Common myeloid progenitor, CD34-positive (primary cell): Measurements from ENCODE around the gene IAH1.

ENCODE experiments used
- CTCF ChIA-PET: fragments of 350-600 bp; sonication (Branson Sonifier 250); formaldehyde crosslinking; loops from one replicate; lab custom pipeline; 2021; ENCODE audit warnings: antibody characterized with exemption; lab: Charles Lee
- POLR2A ChIA-PET: fragments of 350-600 bp; sonication (Branson Sonifier 250); formaldehyde crosslinking; loops from one replicate; lab custom pipeline; 2021; ENCODE audit warnings: antibody characterized with exemption; lab: Charles Lee
- DNase-seq, 3 donors: peaks; one replicate each; pipeline versions ENCODE4 v3.0.0 to v3.0.0-alpha.2; 2013
- H3K27ac ChIP-seq, 2 experiments: 1 replicate in 1 of 2; 2 replicates in 1 of 2; pipeline ENCODE4 v1.7.0; 2013; ENCODE audit warnings: inconsistent platforms in 2 of 2, low read length in 2 of 2, mild to moderate bottlenecking in 2 of 2, low read depth in 1 of 2, moderate library complexity in 1 of 2; ENCODE audit not compliant: severe bottlenecking in 2 of 2, insufficient read depth in 1 of 2, poor library complexity in 1 of 2
- H3K27me3 ChIP-seq, 5 experiments: replicated peaks in 2 of 5; 1 replicate in 3 of 5; 2 replicates in 2 of 5; pipeline versions ENCODE4 v1.6.1 to v1.7.0; 2013; ENCODE audit warnings: low read length in 4 of 5, mild to moderate bottlenecking in 2 of 5, moderate library complexity in 2 of 5, inconsistent platforms in 1 of 5; ENCODE audit not compliant: insufficient read depth in 5 of 5, control insufficient read depth in 4 of 5
- H3K36me3 ChIP-seq, 4 experiments: 1 replicate in 2 of 4; 2 replicates in 2 of 4; pipeline versions ENCODE4 v1.6.1 to v1.7.0; 2013; ENCODE audit warnings: low read length in 3 of 4, control low read depth in 1 of 4, mild to moderate bottlenecking in 1 of 4; ENCODE audit not compliant: control insufficient read depth in 4 of 4, insufficient read depth in 4 of 4
- H3K4me1 ChIP-seq, 4 experiments: 1 replicate in 3 of 4; 2 replicates in 1 of 4; pipeline versions ENCODE4 v1.6.1 to v1.7.1; 2013; ENCODE audit warnings: low read length in 3 of 4, mild to moderate bottlenecking in 3 of 4, control low read depth in 1 of 4, inconsistent platforms in 1 of 4, moderate library complexity in 1 of 4; ENCODE audit not compliant: control insufficient read depth in 4 of 4, insufficient read depth in 4 of 4; ENCODE audit errors: control extremely low read depth in 1 of 4
- H3K4me3 ChIP-seq, 7 experiments: 1 replicate in 4 of 7; 2 replicates in 3 of 7; pipeline versions ENCODE4 v1.5.1 to v1.7.0; 2013; ENCODE audit warnings: mild to moderate bottlenecking in 7 of 7, low read length in 6 of 7, moderate library complexity in 6 of 7, inconsistent platforms in 2 of 7, low read depth in 2 of 7, control low read depth in 1 of 7; ENCODE audit not compliant: insufficient read depth in 4 of 7, control insufficient read depth in 1 of 7; ENCODE audit errors: extremely low read depth in 1 of 7
- H3K9me3 ChIP-seq, 5 experiments: 1 replicate in 4 of 5; 2 replicates in 1 of 5; pipeline versions ENCODE4 v1.6.1 to v1.7.1; 2013; ENCODE audit warnings: low read length in 4 of 5, mild to moderate bottlenecking in 2 of 5, inconsistent platforms in 1 of 5, low read depth in 1 of 5, moderate library complexity in 1 of 5; ENCODE audit not compliant: control insufficient read depth in 4 of 5, insufficient read depth in 2 of 5; ENCODE audit errors: control extremely low read depth in 1 of 5
- WGBS: methylation state at CpG from one replicate; pipeline ENCODE4 v1.1.5; 2013; ENCODE audit not compliant: insufficient coverage; 5-methylcytosine and 5-hydroxymethylcytosine counted together

The IAH1 gene

DNA sequence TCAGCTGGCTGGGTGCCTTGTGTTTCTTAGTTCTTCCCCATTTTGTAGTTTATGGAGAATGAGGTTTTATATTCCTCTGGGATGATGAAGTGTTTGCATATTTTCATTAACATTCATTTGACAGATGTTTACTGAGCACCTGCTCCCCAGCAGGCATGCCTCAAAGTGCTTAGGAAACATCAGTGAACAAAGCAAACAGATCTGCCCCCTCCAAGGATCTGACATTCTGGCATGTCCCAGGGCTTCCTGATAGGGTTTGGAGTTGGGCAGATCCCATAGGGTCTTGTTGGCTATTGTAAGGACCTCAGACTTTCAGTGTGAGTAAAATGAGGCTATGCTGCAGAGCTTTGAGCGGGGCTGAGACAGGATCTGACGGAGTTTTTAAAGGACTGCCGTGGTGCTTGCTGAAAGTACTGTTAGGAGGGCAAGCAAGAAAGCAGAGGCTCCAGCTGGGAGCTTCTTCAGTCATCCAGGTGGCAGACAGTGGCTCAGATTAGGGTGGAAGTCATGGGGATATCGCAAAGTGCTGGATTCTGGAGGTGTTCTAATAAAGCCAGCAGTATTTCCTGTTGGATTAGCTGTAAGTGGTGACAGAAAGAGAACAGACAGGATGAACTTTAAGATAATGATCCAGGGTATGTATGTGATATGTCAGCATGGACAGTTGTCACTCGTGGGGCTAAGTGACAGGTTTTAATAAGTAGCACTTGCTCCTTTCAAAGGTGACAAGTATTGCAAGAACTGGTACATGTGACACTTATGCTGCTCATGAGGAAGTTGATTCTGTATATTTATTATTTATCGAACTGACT, 11.3 kb upstream of the IAH1 start:
- H3K36me3 ChIP-seq = peaks cover 4 to 40% (median 26%) of the 10 kb centered on the region in 4 experiments
- POLR2A ChIA-PET = interaction anchor here (0.7 kb wide), 1 partner anchor 12 kb away, joined by 3 read pairs; the partner anchor contains the start of gene IAH1
- 97% methylated on average over 5 of the region's 6 CpGs for WGBS

GRCh38 chr2:9463698-9464034, 10.7 kb upstream of the IAH1 start:
- Histone ChIP-seq H3K27ac (peak overlapping the region in 1 of 2 experiments; percentile 5), H3K4me1 (no peaks in the 10 kb centered on the region), H3K36me3 (peaks cover 4 to 39% (median 26%) of the 10 kb centered on the region in 4 experiments), H3K4me3 (no peak overlapping the region), H3K27me3 (no peaks in the 10 kb centered on the region), H3K9me3 (no peaks in the 10 kb centered on the region)
- DNase-seq = peak in 2 of 3 donors; percentile 68 to 73
- CTCF ChIA-PET = interaction anchor here (1.2 kb wide), 1 partner anchor 9 kb away, joined by 3 read pairs; no protein-coding TSS in a partner anchor
- WGBS = 87% methylated on average over 6 of the region's 7 CpGs
- POLR2A ChIA-PET = no interaction called here

More for the DNA sequence above, 11.3 kb upstream of the IAH1 start:
- H3K27ac ChIP-seq = no peak overlapping the region
- no peaks in the 10 kb centered on the region for H3K9me3 ChIP-seq
- no peak for DNase-seq
- H3K4me3 ChIP-seq = no peak overlapping the region
- no peaks in the 10 kb centered on the region for H3K27me3 ChIP-seq
- CTCF ChIA-PET = interaction anchor here (1.2 kb wide), 1 partner anchor 9 kb away, joined by 3 read pairs; no protein-coding TSS in a partner anchor
- H3K4me1 ChIP-seq = no peaks in the 10 kb centered on the region

DNA sequence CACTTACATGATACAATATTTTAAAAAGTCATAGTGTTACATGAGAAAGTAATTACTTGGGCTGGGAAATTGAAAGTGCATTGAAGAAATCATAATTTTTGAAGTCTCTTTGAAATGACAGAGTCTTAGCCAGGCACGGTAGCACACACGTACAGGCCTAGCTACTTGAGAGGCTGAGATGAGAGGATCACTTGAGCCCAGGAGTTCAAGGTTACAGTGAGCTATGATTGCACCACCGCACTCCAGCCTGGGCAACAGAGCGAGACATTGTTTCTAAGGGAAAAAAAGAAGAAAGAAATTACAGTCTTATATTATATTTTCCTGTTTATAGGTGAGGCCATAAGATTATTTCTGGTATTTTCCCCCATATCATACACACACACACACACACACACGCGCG, 9.2 kb upstream of the IAH1 start:
- no peaks in the 10 kb centered on the region for H3K4me1 ChIP-seq
- H3K9me3 ChIP-seq = no peaks in the 10 kb centered on the region
- ChIA-PET POLR2A (interaction anchor here (0.5 kb wide), 1 partner anchor 12 kb away, joined by 3 read pairs; no protein-coding TSS in a partner anchor), CTCF (interaction anchor here (0.6 kb wide), 1 partner anchor 78 kb away, joined by 3 read pairs; no protein-coding TSS in a partner anchor)
- H3K27me3 ChIP-seq = no peaks in the 10 kb centered on the region
- 100% methylated on average over 2 of the region's 7 CpGs for WGBS
- H3K27ac ChIP-seq = no peak overlapping the region
- no peak overlapping the region for H3K4me3 ChIP-seq
- peaks cover 4 to 47% (median 28%) of the 10 kb centered on the region in 4 experiments for H3K36me3 ChIP-seq
- DNase-seq = no peak

- ChIA-PET CTCF (no interaction called here), POLR2A (no interaction called here)
- Histone ChIP-seq H3K27ac (no peak overlapping the region), H3K36me3 (peaks cover 5 to 45% (median 27%) of the 10 kb centered on the region in 4 experiments), H3K4me3 (no peak overlapping the region), H3K9me3 (no peaks in the 10 kb centered on the region), H3K27me3 (no peaks in the 10 kb centered on the region), H3K4me1 (no peaks in the 10 kb centered on the region)
- WGBS = 98% methylated on average over 44 of the region's 46 CpGs
- peak in 2 of 3 donors; percentile 5 to 14 for DNase-seq
Observed at GRCh38 chr2:9466147-9466683, 8.1 kb upstream of the IAH1 start.

- no peak overlapping the region for H3K4me3 ChIP-seq
- ChIA-PET CTCF (no interaction called here), POLR2A (no interaction called here)
- no peak for DNase-seq
- no peak overlapping the region for H3K27ac ChIP-seq
- WGBS = 99% methylated on average over 7 of the region's 10 CpGs
- no peaks in the 10 kb centered on the region for H3K27me3 ChIP-seq
- H3K9me3 ChIP-seq = no peaks in the 10 kb centered on the region
- peaks cover 3 to 50% (median 28%) of the 10 kb centered on the region in 4 experiments for H3K36me3 ChIP-seq
- H3K4me1 ChIP-seq = no peaks in the 10 kb centered on the region
Observed at GRCh38 chr2:9467687-9468086, 6.7 kb upstream of the IAH1 start.

- no CpG with 5 or more reads among the region's 5 CpGs for WGBS
- ChIA-PET CTCF (interaction anchor here (1.4 kb wide), 1 partner anchor 29 kb away, joined by 3 read pairs; no protein-coding TSS in a partner anchor), POLR2A (no interaction called here)
- DNase-seq = no peak
- no peak overlapping the region for H3K4me3 ChIP-seq
- peaks cover 2 to 45% (median 18%) of the 10 kb centered on the region in 4 experiments for H3K36me3 ChIP-seq
- no peak overlapping the region for H3K27ac ChIP-seq
- H3K4me1 ChIP-seq = peaks cover 0 to 18% (median 13%) of the 10 kb centered on the region in 4 experiments
- no peaks in the 10 kb centered on the region for H3K9me3 ChIP-seq
- no peaks in the 10 kb centered on the region for H3K27me3 ChIP-seq
Observed at GRCh38 chr2:9471206-9471605, 3.1 kb upstream of the IAH1 start.

GRCh38 chr2:9472511-9472910, 1.8 kb upstream of the IAH1 start:
- Histone ChIP-seq H3K36me3 (peaks cover 4 to 49% (median 18%) of the 10 kb centered on the region in 4 experiments), H3K4me3 (no peak overlapping the region), H3K27ac (no peak overlapping the region), H3K4me1 (peaks cover 0 to 18% (median 13%) of the 10 kb centered on the region in 4 experiments), H3K27me3 (no peaks in the 10 kb centered on the region), H3K9me3 (no peaks in the 10 kb centered on the region)
- ChIA-PET CTCF (no interaction called here), POLR2A (no interaction called here)
- DNase-seq = peak in 1 of 3 donors; percentile 19
- 88% methylated on average over 7 of the region's 9 CpGs for WGBS
